Coronary artery (tissue), 2 donors: ENCODE results near the gene PRRC1.

Experiments
- DNase-seq: peaks from one replicate; pipeline ENCODE4 v3.0.0-alpha.2; 2017; ENCODE audit warnings: low spot score
- H3K27ac ChIP-seq, 2 donors: fragments of 200-600 bp; sonication (generic); one replicate each; pipeline ENCODE4 v1.5.1; 2016 to 2019
- H3K4me3 ChIP-seq: fragments of 200-600 bp; sonication (generic); 2 replicates; pipeline ENCODE4 v1.5.1; 2016; ENCODE audit warnings: mild to moderate bottlenecking, moderate library complexity
- CTCF ChIP-seq: fragments of 200-600 bp; sonication (generic); IDR thresholded peaks from one replicate; pipeline ENCODE4 v1.5.1; 2019; ENCODE audit warnings: antibody characterized with exemption

The PRRC1 gene

GRCh38 chr5:127561254-127561653, 43.8 kb downstream of the PRRC1 start:
- no peak for DNase-seq
- no peak for TF ChIP-seq CTCF
- Histone ChIP-seq H3K4me3 (no peak overlapping the region), H3K27ac (no peak overlapping the region)

GRCh38 chr5:127562252-127562651, 44.8 kb downstream of the PRRC1 start:
- no peak for TF ChIP-seq CTCF
- Histone ChIP-seq H3K4me3 (no peak overlapping the region), H3K27ac (no peak overlapping the region)
- no peak for DNase-seq

GRCh38 chr5:127563136-127563535, 45.7 kb downstream of the PRRC1 start:
- no peak overlapping the region for H3K4me3 ChIP-seq
- DNase-seq, result no peak
- no peak for TF ChIP-seq CTCF
- no peak overlapping the region for H3K27ac ChIP-seq

- DNase-seq, result no peak
- Histone ChIP-seq H3K4me3 (no peak overlapping the region), H3K27ac (no peak overlapping the region)
- TF ChIP-seq CTCF, result no peak
These were observed 46.7 kb downstream of the PRRC1 start for GRCh38 chr5:127564002-127564769.

- no peak overlapping the region for H3K27ac ChIP-seq
- no peak for DNase-seq
- no peak overlapping the region for H3K4me3 ChIP-seq
- no peak for TF ChIP-seq CTCF
These were observed 48.3 kb downstream of the PRRC1 start for GRCh38 chr5:127565586-127566270.

- Histone ChIP-seq H3K4me3 (no peak overlapping the region), H3K27ac (no peak overlapping the region)
- TF ChIP-seq CTCF, result no peak
- no peak for DNase-seq
These were observed 49.8 kb downstream of the PRRC1 start for GRCh38 chr5:127567026-127567768.
